HEK293T (cell line): Measurements from ENCODE around the gene PEX14.
"Not testable (repeated sequence)": the region's sequence is repeated elsewhere in the genome, so short reads cannot be mapped to it uniquely, and the experiment has no call there.

Experiments
- CTCF ChIA-PET: fragments of 350-600 bp; formaldehyde crosslinking; extraction: SDS; loops from one replicate; lab custom pipeline; 2021; ENCODE audit warnings: antibody characterized with exemption, inconsistent platforms; lab: Yijun Ruan, JAX
- POLR2A ChIA-PET: fragments of 350-600 bp; formaldehyde crosslinking; extraction: SDS; loops from one replicate; lab custom pipeline; 2020; ENCODE audit warnings: antibody characterized with exemption, inconsistent platforms; lab: Yijun Ruan, JAX
- DNase-seq: peaks from one replicate; pipeline ENCODE4 v3.0.0; 2012; ENCODE audit warnings: mixed read lengths; ENCODE audit errors: extremely low spot score
- ARNT ChIP-seq: fragments of 450-650 bp; IDR thresholded peaks from 2 replicates; pipeline ENCODE4 v1.6.1; 2017; ENCODE audit warnings: mild to moderate bottlenecking
- BHLHE40 ChIP-seq: fragments of 450-650 bp; IDR thresholded peaks from 2 replicates; pipeline ENCODE4 v1.6.1; 2016; ENCODE audit warnings: mild to moderate bottlenecking, moderate library complexity, borderline replicate concordance
- CTBP1 ChIP-seq: fragments of 450-650 bp; IDR thresholded peaks from 2 replicates; pipeline ENCODE4 v1.6.1; 2016; ENCODE audit warnings: borderline replicate concordance
- ELF4 ChIP-seq: fragments of 450-650 bp; IDR thresholded peaks from 2 replicates; pipeline ENCODE4 v1.6.1; 2017; ENCODE audit warnings: antibody characterized with exemption
- FOXA1 ChIP-seq: fragments of 450-650 bp; IDR thresholded peaks from 2 replicates; pipeline ENCODE4 v1.6.1; 2016; ENCODE audit warnings: mild to moderate bottlenecking
- FOXK2 ChIP-seq: fragments of 450-650 bp; IDR thresholded peaks from 2 replicates; pipeline ENCODE4 v1.6.1; 2016; ENCODE audit warnings: mild to moderate bottlenecking
- FOXM1 ChIP-seq: fragments of 450-650 bp; IDR thresholded peaks from 2 replicates; pipeline ENCODE4 v1.6.1; 2017; ENCODE audit warnings: mild to moderate bottlenecking, borderline replicate concordance
- HDGF ChIP-seq: fragments of 450-650 bp; IDR thresholded peaks from 2 replicates; pipeline ENCODE4 v1.6.1; 2017; ENCODE audit warnings: antibody characterized with exemption, borderline replicate concordance
- L3MBTL2 ChIP-seq: fragments of 450-650 bp; conservative IDR thresholded peaks from 2 replicates; pipeline ENCODE4 v1.6.1; 2016; ENCODE audit warnings: mild to moderate bottlenecking
- LEF1 ChIP-seq: fragments of 450-650 bp; IDR thresholded peaks from 2 replicates; pipeline ENCODE4 v1.6.1; 2017; ENCODE audit warnings: mild to moderate bottlenecking, borderline replicate concordance
- NFRKB ChIP-seq: fragments of 450-650 bp; IDR thresholded peaks from 2 replicates; pipeline ENCODE4 v1.6.1; 2016; ENCODE audit warnings: mild to moderate bottlenecking, moderate library complexity
- PKNOX1 ChIP-seq: fragments of 450-650 bp; IDR thresholded peaks from 2 replicates; pipeline ENCODE4 v1.6.1; 2016
- SP1 ChIP-seq: fragments of 450-650 bp; IDR thresholded peaks from 2 replicates; pipeline ENCODE4 v1.6.1; 2017
- SUZ12 ChIP-seq: fragments of 450-650 bp; IDR thresholded peaks from 2 replicates; pipeline ENCODE4 v1.6.1; 2016; ENCODE audit warnings: mild to moderate bottlenecking
- TARDBP ChIP-seq: fragments of 450-650 bp; IDR thresholded peaks from 2 replicates; pipeline ENCODE4 v1.6.1; 2016
- ZNF384 ChIP-seq: fragments of 450-650 bp; IDR thresholded peaks from 2 replicates; pipeline ENCODE4 v1.6.1; 2016

PEX14 gene

GRCh38 chr1:10456048-10456447, 18.7 kb upstream of the PEX14 start:
- ChIA-PET CTCF (interaction anchor here (1.1 kb wide), 1 partner anchor 38 kb away, joined by 4 read pairs; no protein-coding TSS in a partner anchor), POLR2A (no interaction called here)
- TF ChIP-seq FOXK2 (no peak), TARDBP (no peak), ZNF384 (no peak), NFRKB (no peak), PKNOX1 (no peak), LEF1 (no peak), FOXM1 (no peak), L3MBTL2 (no peak)
- no peak for DNase-seq

- TF ChIP-seq BHLHE40 (no peak), PKNOX1 (no peak)
- DNase-seq, result no peak
- CTCF ChIA-PET, result interaction anchor here (1.1 kb wide), 1 partner anchor 38 kb away, joined by 4 read pairs; no protein-coding TSS in a partner anchor
- POLR2A ChIA-PET, result interaction anchor here (0.9 kb wide), 1 partner anchor 16 kb away, joined by 4 read pairs; the partner anchor contains the start of gene DFFA
Measured at GRCh38 chr1:10456661-10457060, 18.1 kb upstream of the PEX14 start.

GRCh38 chr1:10457462-10457861, 17.3 kb upstream of the PEX14 start:
- CTCF ChIA-PET, DNase-seq: not testable (repeated sequence)
- POLR2A ChIA-PET, result interaction anchor here (0.9 kb wide), 1 partner anchor 15 kb away, joined by 4 read pairs; the partner anchor contains the start of gene DFFA

- TF ChIP-seq LEF1, result no peak
- no peak for TF ChIP-seq FOXM1
- no peak for TF ChIP-seq FOXK2
- no peak for TF ChIP-seq SUZ12
- TF ChIP-seq ZNF384, result no peak
- no peak for TF ChIP-seq NFRKB
- no peak for TF ChIP-seq HDGF
- TF ChIP-seq FOXA1, result no peak
- TF ChIP-seq ELF4, result no peak
- TF ChIP-seq BHLHE40, result no peak
- DNase-seq, result no peak
- POLR2A ChIA-PET, result no interaction called here
- CTCF ChIA-PET, result no interaction called here
Measured at GRCh38 chr1:10457875-10458274, 16.9 kb upstream of the PEX14 start.

GRCh38 chr1:10459184-10459583, 15.6 kb upstream of the PEX14 start:
- POLR2A ChIA-PET, result no interaction called here
- CTCF ChIA-PET, result no interaction called here

GRCh38 chr1:10467078-10467477, 7.7 kb upstream of the PEX14 start:
- DNase-seq, result no peak
- ChIA-PET CTCF (no interaction called here), POLR2A (no interaction called here)
- TF ChIP-seq ARNT (no peak), TARDBP (no peak), SP1 (no peak), CTBP1 (no peak), ELF4 (no peak), NFRKB (no peak), LEF1 (no peak), L3MBTL2 (no peak), SUZ12 (no peak), FOXK2 (no peak), HDGF (no peak), FOXM1 (no peak), FOXA1 (no peak)

More at GRCh38 chr1:10459184-10459583, 15.6 kb upstream of the PEX14 start:
- DNase-seq, result no peak
- TF ChIP-seq BHLHE40, result no peak
- TF ChIP-seq SP1, result no peak
- no peak for TF ChIP-seq L3MBTL2
- TF ChIP-seq ELF4, result no peak
- TF ChIP-seq CTBP1, result no peak
- TF ChIP-seq FOXK2, result no peak
- TF ChIP-seq TARDBP, result no peak
- TF ChIP-seq LEF1, result no peak
- TF ChIP-seq FOXM1, result no peak
- no peak for TF ChIP-seq HDGF
- TF ChIP-seq SUZ12, result no peak

GRCh38 chr1:10470043-10470442, 4.7 kb upstream of the PEX14 start:
- ChIA-PET POLR2A (no interaction called here), CTCF (no interaction called here)

More at GRCh38 chr1:10470043-10470442, 4.7 kb upstream of the PEX14 start:
- TF ChIP-seq ELF4 (no peak), PKNOX1 (no peak), SUZ12 (no peak), FOXK2 (no peak), CTBP1 (no peak), FOXM1 (no peak), HDGF (no peak), SP1 (no peak), FOXA1 (no peak), BHLHE40 (no peak), ARNT (no peak), ZNF384 (no peak), TARDBP (no peak), LEF1 (no peak), L3MBTL2 (no peak), NFRKB (no peak)
- DNase-seq, result no peak
